ENCODE data around the gene TMEM9.

- no peak for TF ChIP-seq REPIN1 (tag by site-specific recombination; IDR thresholded peaks at IDR 0.05; ENCODE audit: low read depth)
- TF ChIP-seq ZNF707 (tag by site-specific recombination; IDR thresholded peaks at IDR 0.05): no peak
- TF ChIP-seq, protein P1, sequence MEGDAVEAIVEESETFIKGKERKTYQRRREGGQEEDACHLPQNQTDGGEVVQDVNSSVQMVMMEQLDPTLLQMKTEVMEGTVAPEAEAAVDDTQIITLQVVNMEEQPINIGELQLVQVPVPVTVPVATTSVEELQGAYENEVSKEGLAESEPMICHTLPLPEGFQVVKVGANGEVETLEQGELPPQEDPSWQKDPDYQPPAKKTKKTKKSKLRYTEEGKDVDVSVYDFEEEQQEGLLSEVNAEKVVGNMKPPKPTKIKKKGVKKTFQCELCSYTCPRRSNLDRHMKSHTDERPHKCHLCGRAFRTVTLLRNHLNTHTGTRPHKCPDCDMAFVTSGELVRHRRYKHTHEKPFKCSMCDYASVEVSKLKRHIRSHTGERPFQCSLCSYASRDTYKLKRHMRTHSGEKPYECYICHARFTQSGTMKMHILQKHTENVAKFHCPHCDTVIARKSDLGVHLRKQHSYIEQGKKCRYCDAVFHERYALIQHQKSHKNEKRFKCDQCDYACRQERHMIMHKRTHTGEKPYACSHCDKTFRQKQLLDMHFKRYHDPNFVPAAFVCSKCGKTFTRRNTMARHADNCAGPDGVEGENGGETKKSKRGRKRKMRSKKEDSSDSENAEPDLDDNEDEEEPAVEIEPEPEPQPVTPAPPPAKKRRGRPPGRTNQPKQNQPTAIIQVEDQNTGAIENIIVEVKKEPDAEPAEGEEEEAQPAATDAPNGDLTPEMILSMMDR (tag by site-specific recombination; IDR thresholded peaks at IDR 0.05): no peak
- no peak for TF ChIP-seq ZBTB17 (tag by site-specific recombination; IDR thresholded peaks at IDR 0.05)
- TF ChIP-seq GLIS1 (tag by site-specific recombination; IDR thresholded peaks at IDR 0.05): no peak
- TF ChIP-seq PRDM10 (tag by site-specific recombination; IDR thresholded peaks at IDR 0.05): no peak
- TF ChIP-seq ZNF146 (tag by site-specific recombination; IDR thresholded peaks at IDR 0.05): no peak
- no peak for TF ChIP-seq ZBTB11 (tag by site-specific recombination; conservative IDR thresholded peaks at IDR 0.05; ENCODE audit: low read depth)
- TF ChIP-seq, protein P2, sequence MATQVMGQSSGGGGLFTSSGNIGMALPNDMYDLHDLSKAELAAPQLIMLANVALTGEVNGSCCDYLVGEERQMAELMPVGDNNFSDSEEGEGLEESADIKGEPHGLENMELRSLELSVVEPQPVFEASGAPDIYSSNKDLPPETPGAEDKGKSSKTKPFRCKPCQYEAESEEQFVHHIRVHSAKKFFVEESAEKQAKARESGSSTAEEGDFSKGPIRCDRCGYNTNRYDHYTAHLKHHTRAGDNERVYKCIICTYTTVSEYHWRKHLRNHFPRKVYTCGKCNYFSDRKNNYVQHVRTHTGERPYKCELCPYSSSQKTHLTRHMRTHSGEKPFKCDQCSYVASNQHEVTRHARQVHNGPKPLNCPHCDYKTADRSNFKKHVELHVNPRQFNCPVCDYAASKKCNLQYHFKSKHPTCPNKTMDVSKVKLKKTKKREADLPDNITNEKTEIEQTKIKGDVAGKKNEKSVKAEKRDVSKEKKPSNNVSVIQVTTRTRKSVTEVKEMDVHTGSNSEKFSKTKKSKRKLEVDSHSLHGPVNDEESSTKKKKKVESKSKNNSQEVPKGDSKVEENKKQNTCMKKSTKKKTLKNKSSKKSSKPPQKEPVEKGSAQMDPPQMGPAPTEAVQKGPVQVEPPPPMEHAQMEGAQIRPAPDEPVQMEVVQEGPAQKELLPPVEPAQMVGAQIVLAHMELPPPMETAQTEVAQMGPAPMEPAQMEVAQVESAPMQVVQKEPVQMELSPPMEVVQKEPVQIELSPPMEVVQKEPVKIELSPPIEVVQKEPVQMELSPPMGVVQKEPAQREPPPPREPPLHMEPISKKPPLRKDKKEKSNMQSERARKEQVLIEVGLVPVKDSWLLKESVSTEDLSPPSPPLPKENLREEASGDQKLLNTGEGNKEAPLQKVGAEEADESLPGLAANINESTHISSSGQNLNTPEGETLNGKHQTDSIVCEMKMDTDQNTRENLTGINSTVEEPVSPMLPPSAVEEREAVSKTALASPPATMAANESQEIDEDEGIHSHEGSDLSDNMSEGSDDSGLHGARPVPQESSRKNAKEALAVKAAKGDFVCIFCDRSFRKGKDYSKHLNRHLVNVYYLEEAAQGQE (tag by site-specific recombination; IDR thresholded peaks at IDR 0.05): no peak
- TF ChIP-seq OVOL3 (tag by site-specific recombination; IDR thresholded peaks at IDR 0.05): no peak
- TF ChIP-seq, protein P3, sequence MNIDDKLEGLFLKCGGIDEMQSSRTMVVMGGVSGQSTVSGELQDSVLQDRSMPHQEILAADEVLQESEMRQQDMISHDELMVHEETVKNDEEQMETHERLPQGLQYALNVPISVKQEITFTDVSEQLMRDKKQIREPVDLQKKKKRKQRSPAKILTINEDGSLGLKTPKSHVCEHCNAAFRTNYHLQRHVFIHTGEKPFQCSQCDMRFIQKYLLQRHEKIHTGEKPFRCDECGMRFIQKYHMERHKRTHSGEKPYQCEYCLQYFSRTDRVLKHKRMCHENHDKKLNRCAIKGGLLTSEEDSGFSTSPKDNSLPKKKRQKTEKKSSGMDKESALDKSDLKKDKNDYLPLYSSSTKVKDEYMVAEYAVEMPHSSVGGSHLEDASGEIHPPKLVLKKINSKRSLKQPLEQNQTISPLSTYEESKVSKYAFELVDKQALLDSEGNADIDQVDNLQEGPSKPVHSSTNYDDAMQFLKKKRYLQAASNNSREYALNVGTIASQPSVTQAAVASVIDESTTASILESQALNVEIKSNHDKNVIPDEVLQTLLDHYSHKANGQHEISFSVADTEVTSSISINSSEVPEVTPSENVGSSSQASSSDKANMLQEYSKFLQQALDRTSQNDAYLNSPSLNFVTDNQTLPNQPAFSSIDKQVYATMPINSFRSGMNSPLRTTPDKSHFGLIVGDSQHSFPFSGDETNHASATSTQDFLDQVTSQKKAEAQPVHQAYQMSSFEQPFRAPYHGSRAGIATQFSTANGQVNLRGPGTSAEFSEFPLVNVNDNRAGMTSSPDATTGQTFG (tag by site-specific recombination; IDR thresholded peaks at IDR 0.05; ENCODE audit: borderline replicate concordance): no peak
- no peak for TF ChIP-seq ZBTB26 (tag by site-specific recombination; optimal IDR thresholded peaks at IDR 0.05)
Observed at GRCh38 chr1:201111672-201112071, 42.6 kb downstream of the TMEM9 start.

Data from HEK293 (cell line).